HepG2 (cell line): Measurements from ENCODE around the gene SMIM30. TPM values are rescaled to one million over a fixed set of nuclear protein-coding genes. Genes with fewer than 3 reads are reported as not detected.

Experiments
- ATF7-NPFF ChIP-seq: sonication (generic); formaldehyde crosslinking; IDR thresholded peaks from 2 replicates; pipeline ENCODE4 v1.8.1; 2023; ENCODE audit warnings: mild to moderate bottlenecking, low read depth, missing genetic modification reagents, moderate library complexity
- BRF2 ChIP-seq: sonication (generic); formaldehyde crosslinking; IDR thresholded peaks from 2 replicates; pipeline ENCODE4 v1.8.1; 2022; ENCODE audit warnings: mild to moderate bottlenecking, missing genetic modification reagents
- CCAR2 ChIP-seq: fragments of 200-400 bp; formaldehyde crosslinking; optimal IDR thresholded peaks from 2 replicates; pipeline ENCODE3; 2018; ENCODE audit warnings: low read depth, mild to moderate bottlenecking, low read length, moderate library complexity
- CEBPZ ChIP-seq: IDR thresholded peaks from 2 replicates; pipeline ENCODE4 v1.6.1; 2012; ENCODE audit warnings: low read length, improper control_type of control experiment
- EED ChIP-seq: sonication (generic); formaldehyde crosslinking; IDR thresholded peaks from 2 replicates; pipeline ENCODE4 v1.5.0; 2020; ENCODE audit warnings: mild to moderate bottlenecking, missing genetic modification reagents
- IKZF4 ChIP-seq: sonication (generic); formaldehyde crosslinking; IDR thresholded peaks from 2 replicates; pipeline ENCODE4 v1.5.1; 2020; ENCODE audit warnings: borderline replicate concordance, mild to moderate bottlenecking, low read depth, missing genetic modification reagents; ENCODE audit errors: not compliant biosample characterization
- MAFG ChIP-seq: sonication (generic); formaldehyde crosslinking; IDR thresholded peaks from 2 replicates; pipeline ENCODE4 v1.5.1; 2020; ENCODE audit warnings: mild to moderate bottlenecking, missing genetic modification reagents
- MZF1 ChIP-seq: sonication (generic); formaldehyde crosslinking; IDR thresholded peaks from 2 replicates; pipeline ENCODE4 v1.8.1; 2023; ENCODE audit warnings: mild to moderate bottlenecking, missing genetic modification reagents, borderline replicate concordance
- NCOA1 ChIP-seq: sonication (generic); formaldehyde crosslinking; IDR thresholded peaks from 2 replicates; pipeline ENCODE4 v1.9.0; 2021; ENCODE audit warnings: missing genetic modification reagents
- NRL ChIP-seq: sonication (generic); formaldehyde crosslinking; IDR thresholded peaks from 2 replicates; pipeline ENCODE4 v1.5.0; 2020; ENCODE audit warnings: missing genetic modification reagents, mild to moderate bottlenecking, moderate library complexity, borderline replicate concordance
- PAWR ChIP-seq: sonication (generic); formaldehyde crosslinking; IDR thresholded peaks from 2 replicates; pipeline ENCODE4 v1.4.0; 2020; ENCODE audit warnings: missing genetic modification reagents, mild to moderate bottlenecking, borderline replicate concordance
- RARA ChIP-seq: IDR thresholded peaks from 2 replicates; pipeline ENCODE4 v1.6.1; 2016; ENCODE audit warnings: missing genetic modification reagents, missing compliant biosample characterization
- RORA ChIP-seq: sonication (generic); formaldehyde crosslinking; IDR thresholded peaks from 2 replicates; pipeline ENCODE4 v1.5.0; 2020; ENCODE audit warnings: mild to moderate bottlenecking, missing genetic modification reagents, moderate library complexity
- SATB2 ChIP-seq: sonication (generic); formaldehyde crosslinking; IDR thresholded peaks from 2 replicates; pipeline ENCODE4 v1.5.0; 2020; ENCODE audit warnings: missing genetic modification reagents
- SP2 ChIP-seq: sonication (generic); formaldehyde crosslinking; IDR thresholded peaks from 2 replicates; pipeline ENCODE4 v1.5.1; 2020; ENCODE audit warnings: mild to moderate bottlenecking, missing genetic modification reagents
- TRIM22 ChIP-seq: fragments of 450-650 bp; IDR thresholded peaks from 2 replicates; pipeline ENCODE4 v1.6.1; 2017
- ZNF567 ChIP-seq: sonication (generic); formaldehyde crosslinking; IDR thresholded peaks from 2 replicates; pipeline ENCODE4 v1.8.1; 2023; ENCODE audit warnings: mild to moderate bottlenecking, missing genetic modification reagents, borderline replicate concordance
- ZNF589 ChIP-seq: sonication (generic); formaldehyde crosslinking; conservative IDR thresholded peaks from 2 replicates; pipeline ENCODE4 v1.8.0; 2022; ENCODE audit warnings: mild to moderate bottlenecking, moderate library complexity, missing genetic modification reagents
- ZNF605 ChIP-seq: sonication (generic); formaldehyde crosslinking; IDR thresholded peaks from 2 replicates; pipeline ENCODE4 v1.8.0; 2022; ENCODE audit warnings: mild to moderate bottlenecking, missing genetic modification reagents
- ZNF772 ChIP-seq: sonication (generic); formaldehyde crosslinking; IDR thresholded peaks from 2 replicates; pipeline ENCODE4 v1.5.0; 2020; ENCODE audit warnings: mild to moderate bottlenecking, missing genetic modification reagents
- ZNF773 ChIP-seq: sonication (generic); formaldehyde crosslinking; IDR thresholded peaks from 2 replicates; pipeline ENCODE4 v1.4.0; 2020; ENCODE audit warnings: missing genetic modification reagents, borderline replicate concordance
- ZNF780A ChIP-seq: sonication (generic); formaldehyde crosslinking; IDR thresholded peaks from 2 replicates; pipeline ENCODE4 v1.8.0; 2022; ENCODE audit warnings: mild to moderate bottlenecking, missing genetic modification reagents, moderate library complexity
- polyA plus RNA-seq, 8 experiments: library from polyadenylated mRNA; depleted of rRNA in 3 of 8; stranded (reverse) in 7 of 8; unstranded in 1 of 8; fragments of >200 nt; fragmentation: Illumina TruSeq in 4 of 8; extraction: Trizol in 4 of 8; gene quantifications; 2 replicates each; pipeline versions ENCODE4 v1.2.1 to v1.2.3, GENCODE V29; 2011 to 2016; ENCODE audit warnings: low read depth in 4 of 8, missing spikeins in 1 of 8, mixed read lengths in 1 of 8; ENCODE audit not compliant: insufficient read depth in 1 of 8
- total RNA-seq, 5 experiments: library from RNA; depleted of rRNA; stranded (reverse); fragments of >200 nt; fragmentation: Illumina TruSeq; extraction: Trizol; gene quantifications; 2 replicates each; pipeline ENCODE4 v1.2.3, GENCODE V29; 2016; ENCODE audit warnings: low read depth in 1 of 5
- TF ChIP-seq, protein P1 (sequence below): sonication (generic); formaldehyde crosslinking; IDR thresholded peaks from 2 replicates; pipeline ENCODE4 v1.4.0; 2020; ENCODE audit warnings: low read depth, mild to moderate bottlenecking, missing genetic modification reagents

SMIM30 gene
- total and polyA plus RNA-seq, 2 of the 13 experiments (the other 11 are each of a cell fraction or from before 2014, with no cell fraction given): 23.5 to 25.2 TPM

DNA sequence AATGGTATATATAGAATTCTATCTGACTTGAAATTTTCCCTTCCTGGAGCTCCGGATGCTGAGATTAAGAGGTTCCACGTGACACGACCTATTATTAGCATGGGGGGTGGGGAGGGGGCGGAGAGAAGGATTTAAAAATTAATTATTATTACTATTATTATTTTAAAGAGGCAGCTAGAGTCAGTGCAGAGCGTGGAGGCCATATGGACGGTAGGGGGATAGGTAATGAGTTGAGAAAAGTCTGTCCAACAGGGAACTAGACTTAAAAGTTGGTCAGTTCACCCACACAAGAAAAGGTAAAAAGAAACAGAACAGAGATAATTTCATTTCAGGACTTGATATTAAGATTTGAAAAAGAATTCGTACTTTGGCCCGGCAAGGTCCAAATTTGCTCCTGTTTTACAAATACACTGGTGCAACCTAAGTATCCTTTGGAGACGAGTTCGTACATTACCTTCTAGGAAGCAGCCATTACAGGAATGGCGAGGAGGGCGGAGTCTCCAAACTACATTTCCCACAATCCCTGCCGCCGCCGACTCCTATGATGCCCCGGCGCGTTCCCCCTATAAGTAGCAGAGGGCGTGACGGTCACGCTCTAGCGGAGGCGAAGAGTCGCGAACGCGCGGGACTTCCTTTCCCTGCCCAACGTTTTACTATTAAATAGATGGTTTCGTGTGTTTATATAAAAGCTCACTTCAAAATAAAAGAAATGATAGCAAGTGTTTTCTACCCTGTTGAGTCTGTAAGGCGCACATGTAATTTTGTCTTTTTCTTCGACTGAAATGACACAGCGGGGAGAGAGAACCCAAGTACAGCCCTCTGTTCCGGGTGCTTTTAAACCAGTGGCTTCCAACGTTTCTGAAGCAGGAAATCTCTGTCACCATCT is at the start of gene SMIM30 (continued):
- TF ChIP-seq CEBPZ (no peak), SP2 (CRISPR knock-in tag) (no peak), NRL (peak; percentile 53; the same call in 1 of the 2 replicates), ZNF773 (CRISPR knock-in tag) (no peak), ATF7-NPFF (CRISPR knock-in tag) (no peak), IKZF4 (CRISPR knock-in tag) (no peak), BRF2 (CRISPR knock-in tag) (no peak), RORA (no peak), ZNF589 (CRISPR knock-in tag) (no peak), TRIM22 (no peak), ZNF772 (no peak), SATB2 (CRISPR knock-in tag) (no peak), MZF1 (no peak), CCAR2 (no peak), ZNF567 (CRISPR knock-in tag) (no peak), EED (CRISPR knock-in tag) (no peak), ZNF605 (CRISPR knock-in tag) (peak; percentile 55; the same call in 1 of the 2 replicates), RARA (CRISPR knock-in tag) (0 out of 2 replicates have a peak, but pooled peaks have one; percentile 25), PAWR (CRISPR knock-in tag) (no peak), ZNF780A (CRISPR knock-in tag) (no peak), MAFG (CRISPR knock-in tag) (no peak), NCOA1 (CRISPR knock-in tag) (no peak)
- TF ChIP-seq, protein P1, sequence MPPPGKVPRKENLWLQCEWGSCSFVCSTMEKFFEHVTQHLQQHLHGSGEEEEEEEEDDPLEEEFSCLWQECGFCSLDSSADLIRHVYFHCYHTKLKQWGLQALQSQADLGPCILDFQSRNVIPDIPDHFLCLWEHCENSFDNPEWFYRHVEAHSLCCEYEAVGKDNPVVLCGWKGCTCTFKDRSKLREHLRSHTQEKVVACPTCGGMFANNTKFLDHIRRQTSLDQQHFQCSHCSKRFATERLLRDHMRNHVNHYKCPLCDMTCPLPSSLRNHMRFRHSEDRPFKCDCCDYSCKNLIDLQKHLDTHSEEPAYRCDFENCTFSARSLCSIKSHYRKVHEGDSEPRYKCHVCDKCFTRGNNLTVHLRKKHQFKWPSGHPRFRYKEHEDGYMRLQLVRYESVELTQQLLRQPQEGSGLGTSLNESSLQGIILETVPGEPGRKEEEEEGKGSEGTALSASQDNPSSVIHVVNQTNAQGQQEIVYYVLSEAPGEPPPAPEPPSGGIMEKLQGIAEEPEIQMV (CRISPR knock-in tag): no peak
